ENCODE data around the gene METTL18. TPM values are rescaled to one million over a fixed set of nuclear protein-coding genes. Genes with fewer than 3 reads are reported as not detected.

Gene METTL18
- total RNA-seq, 1 donor from 2014 or later = 3.2 TPM

DNA sequence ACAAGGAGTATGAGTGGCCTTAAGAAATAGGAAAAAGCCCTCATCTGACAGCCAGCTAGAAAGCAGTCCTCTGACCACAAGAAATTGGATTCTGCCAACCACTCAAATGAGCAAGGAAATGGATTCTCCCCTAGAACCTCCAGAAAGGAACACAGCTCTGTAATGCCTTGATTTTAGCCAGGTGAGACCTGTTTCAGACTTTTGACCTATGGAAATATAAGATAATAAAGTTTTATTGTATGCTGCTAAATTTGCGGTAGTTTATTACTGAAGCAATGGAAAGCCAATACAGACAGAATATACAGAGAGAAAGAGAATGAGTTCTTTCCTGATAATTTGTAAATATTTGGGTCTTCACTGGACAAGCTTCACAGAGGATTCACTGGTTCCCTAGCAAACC, 32.0 kb downstream of the METTL18 start:
- no peak for DNase-seq (ENCODE audit: extremely low spot score in 2 of 2)
- no peak overlapping the region for H3K27ac ChIP-seq
- no peaks in the 10 kb centered on the region for H3K4me1 ChIP-seq
- intact Hi-C loops (cut with DNase I) = no loop called here
- H3K4me3 ChIP-seq = no peak overlapping the region
- no peaks in the 10 kb centered on the region for H3K36me3 ChIP-seq
- TF ChIP-seq POLR2AphosphoS5 (IDR thresholded peaks at IDR 0.05; ENCODE audit: insufficient read depth in 1 of 2, low read depth in 1 of 2) (no peak), POLR2A (IDR thresholded peaks at IDR 0.05) (no peak), CTCF (IDR thresholded peaks at IDR 0.05) (no peak)
- no peaks in the 10 kb centered on the region for H3K9me3 ChIP-seq
- no peaks in the 10 kb centered on the region for H3K27me3 ChIP-seq

- H3K36me3 ChIP-seq = no peaks in the 10 kb centered on the region
- no peak overlapping the region for H3K27ac ChIP-seq
Measured at GRCh38 chr1:169759038-169759437, 35.7 kb downstream of the METTL18 start.

GRCh38 chr1:169753549-169753948, 41.2 kb downstream of the METTL18 start:
- H3K4me3 ChIP-seq = no peak overlapping the region
- no peak overlapping the region for H3K27ac ChIP-seq
- no peak for DNase-seq (ENCODE audit: extremely low spot score in 2 of 2)
- no peaks in the 10 kb centered on the region for H3K4me1 ChIP-seq
- TF ChIP-seq CTCF (IDR thresholded peaks at IDR 0.05) (no peak), POLR2A (IDR thresholded peaks at IDR 0.05) (no peak), POLR2AphosphoS5 (IDR thresholded peaks at IDR 0.05; ENCODE audit: insufficient read depth in 1 of 2, low read depth in 1 of 2) (no peak)
- H3K36me3 ChIP-seq = no peaks in the 10 kb centered on the region
- H3K9me3 ChIP-seq = no peaks in the 10 kb centered on the region
- H3K27me3 ChIP-seq = no peaks in the 10 kb centered on the region
- intact Hi-C loops (cut with DNase I) = no loop called here

More at GRCh38 chr1:169759038-169759437, 35.7 kb downstream of the METTL18 start:
- H3K9me3 ChIP-seq = no peaks in the 10 kb centered on the region
- intact Hi-C loops (cut with DNase I) = no loop called here
- no peaks in the 10 kb centered on the region for H3K27me3 ChIP-seq
- H3K4me3 ChIP-seq = no peak overlapping the region
- no peaks in the 10 kb centered on the region for H3K4me1 ChIP-seq
- DNase-seq (ENCODE audit: extremely low spot score in 2 of 2) = no peak
- no peak for TF ChIP-seq POLR2AphosphoS5 (IDR thresholded peaks at IDR 0.05; ENCODE audit: insufficient read depth in 1 of 2, low read depth in 1 of 2)
- no peak for TF ChIP-seq CTCF (IDR thresholded peaks at IDR 0.05)
- TF ChIP-seq POLR2A (IDR thresholded peaks at IDR 0.05) = no peak

- Histone ChIP-seq H3K36me3 (no peaks in the 10 kb centered on the region), H3K27ac (no peak overlapping the region), H3K9me3 (no peaks in the 10 kb centered on the region), H3K4me1 (no peaks in the 10 kb centered on the region), H3K4me3 (no peak overlapping the region), H3K27me3 (no peaks in the 10 kb centered on the region)
- no peak for DNase-seq (ENCODE audit: extremely low spot score in 2 of 2)
- intact Hi-C loops (cut with DNase I) = no loop called here
- TF ChIP-seq CTCF (IDR thresholded peaks at IDR 0.05) = no peak
- no peak for TF ChIP-seq POLR2A (IDR thresholded peaks at IDR 0.05)
- no peak for TF ChIP-seq POLR2AphosphoS5 (IDR thresholded peaks at IDR 0.05; ENCODE audit: insufficient read depth in 1 of 2, low read depth in 1 of 2)
Measured at GRCh38 chr1:169750041-169750440, 44.7 kb downstream of the METTL18 start.

DNA sequence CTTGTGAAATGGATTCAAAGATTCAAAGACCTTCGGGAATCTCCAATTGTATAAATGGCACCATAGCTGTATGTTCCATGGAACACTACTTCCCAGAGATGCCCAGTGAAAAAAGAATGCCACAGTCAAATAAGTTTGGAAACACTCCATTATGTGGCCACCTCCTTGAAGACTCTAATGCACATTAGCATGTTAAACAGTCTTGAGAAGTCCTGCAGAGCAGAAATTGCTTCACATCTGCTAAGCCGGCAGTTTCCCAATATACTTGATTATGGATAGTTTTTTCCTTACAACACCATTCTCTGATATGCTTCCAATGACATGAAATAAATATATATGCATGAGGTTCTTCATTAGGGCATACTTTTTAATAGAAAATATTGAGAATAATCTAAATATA, 48.2 kb downstream of the METTL18 start:
- intact Hi-C loops (cut with DNase I) = no loop called here
- no peak overlapping the region for H3K27ac ChIP-seq

More for the DNA sequence above, 48.2 kb downstream of the METTL18 start:
- peaks cover 3% of the 10 kb centered on the region for H3K4me1 ChIP-seq
- DNase-seq (ENCODE audit: extremely low spot score in 2 of 2) = no peak
- no peak overlapping the region for H3K4me3 ChIP-seq
- H3K36me3 ChIP-seq = no peaks in the 10 kb centered on the region
- no peaks in the 10 kb centered on the region for H3K27me3 ChIP-seq
- TF ChIP-seq POLR2AphosphoS5 (IDR thresholded peaks at IDR 0.05; ENCODE audit: insufficient read depth in 1 of 2, low read depth in 1 of 2) (no peak), POLR2A (IDR thresholded peaks at IDR 0.05) (no peak), CTCF (IDR thresholded peaks at IDR 0.05) (no peak)
- no peaks in the 10 kb centered on the region for H3K9me3 ChIP-seq
